ENCODE measurements around the gene RBM3. TPM values are rescaled to one million over a fixed set of nuclear protein-coding genes. Genes with fewer than 3 reads are reported as not detected.

RBM3 gene
- total RNA-seq, 1 donor from 2014 or later = 343 TPM

DNA sequence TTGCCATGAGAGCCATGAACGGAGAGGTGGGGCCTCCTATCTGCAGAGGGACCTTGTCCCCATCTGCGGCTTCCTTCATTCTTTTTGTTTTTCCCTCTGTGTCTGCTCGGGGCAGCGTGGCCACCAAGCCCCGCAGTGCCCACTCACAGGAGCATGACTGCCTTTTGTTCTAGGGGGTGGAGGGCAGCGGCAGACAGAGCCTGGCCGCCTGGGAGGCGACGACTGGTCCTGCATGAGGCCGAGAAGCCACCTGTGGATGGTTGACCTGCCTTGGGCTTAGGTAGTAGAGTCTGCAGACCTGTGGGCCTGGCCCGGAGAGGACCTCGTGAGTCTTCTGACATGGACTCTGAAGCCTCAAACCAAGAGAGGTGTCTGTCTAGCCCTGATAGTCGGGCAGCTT lies 1.4 kb downstream of the RBM3 start:
- no peak for DNase-seq (ENCODE audit: low spot score)

DNA sequence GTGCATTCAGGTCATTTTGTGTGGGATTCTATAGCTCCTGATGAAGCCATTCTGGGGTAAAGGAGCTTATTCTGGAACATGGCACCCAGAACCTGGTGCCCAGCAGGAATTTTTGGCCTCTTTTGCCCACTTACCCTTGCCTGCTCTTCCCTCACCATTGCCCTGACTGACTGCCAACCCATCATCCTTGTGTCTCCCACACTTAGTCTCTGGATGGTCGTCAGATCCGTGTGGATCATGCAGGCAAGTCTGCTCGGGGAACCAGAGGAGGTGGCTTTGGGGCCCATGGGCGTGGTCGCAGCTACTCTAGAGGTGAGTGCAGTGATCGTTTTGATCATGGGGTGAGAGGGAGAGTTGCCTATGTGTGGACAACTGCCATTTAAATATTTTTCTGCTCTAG lies 1.8 kb downstream of the RBM3 start:
- DNase-seq (ENCODE audit: low spot score) = no peak

- DNase-seq (ENCODE audit: low spot score) = no peak
Measured at GRCh38 chrX:48578661-48579128, 4.4 kb downstream of the RBM3 start.

DNA sequence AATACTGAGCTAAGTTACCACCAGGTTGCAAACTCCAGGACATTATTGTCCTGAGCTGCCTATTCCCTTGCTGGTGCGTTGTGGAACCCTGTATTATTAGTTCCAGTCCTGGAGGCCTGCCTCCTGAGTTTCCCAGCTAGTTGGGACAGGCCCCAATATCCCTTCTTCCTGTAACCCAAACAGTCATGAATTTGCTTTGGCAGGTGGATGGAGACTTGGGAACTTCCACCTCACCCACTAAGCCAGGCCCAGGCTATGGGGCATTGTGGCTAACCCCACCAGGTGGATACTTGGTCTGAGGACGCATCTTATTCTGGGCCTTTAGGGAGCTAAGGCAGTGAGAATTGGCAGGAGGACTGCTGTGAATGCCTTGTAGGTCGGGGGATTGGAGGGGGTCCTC lies 5.0 kb downstream of the RBM3 start:
- no peak for DNase-seq (ENCODE audit: low spot score)

- DNase-seq (ENCODE audit: low spot score) = no peak
Measured at GRCh38 chrX:48580662-48581061, 6.4 kb downstream of the RBM3 start.

GRCh38 chrX:48584698-48585097 lies 10.4 kb downstream of the RBM3 start:
- DNase-seq (ENCODE audit: low spot score) = no peak

DNA sequence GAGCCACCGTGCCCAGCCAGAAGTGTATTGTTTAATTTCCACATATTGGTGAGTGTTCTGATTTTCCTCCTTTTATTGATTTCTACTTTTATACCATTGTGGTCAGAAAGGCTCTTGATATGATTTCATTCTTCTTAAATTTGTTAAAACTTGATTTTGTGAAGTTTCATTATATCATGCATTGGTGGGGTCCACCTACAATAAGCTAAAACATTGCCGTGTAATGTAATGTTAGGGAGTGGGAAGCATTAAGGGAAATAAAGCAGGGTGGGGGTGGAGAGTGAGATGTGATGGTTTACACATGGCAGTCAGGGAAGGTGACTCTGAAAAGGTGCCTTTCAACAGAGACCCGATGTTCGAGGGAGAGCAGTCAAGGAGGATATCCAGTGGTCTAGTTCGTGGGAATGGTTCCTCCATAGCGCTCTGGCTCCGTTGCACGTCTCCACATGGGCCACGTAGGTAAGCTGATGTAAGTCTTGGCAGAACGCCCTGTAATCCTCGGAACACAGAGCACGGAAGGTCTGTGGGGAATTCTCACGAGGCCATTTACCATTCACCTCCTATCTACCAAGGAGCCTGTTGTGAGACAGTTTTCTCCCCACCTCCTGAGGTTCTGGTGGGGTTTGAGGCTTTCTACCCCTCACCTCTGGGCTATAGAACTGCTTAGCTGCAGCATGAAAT lies 15.3 kb downstream of the RBM3 start:
- DNase-seq (ENCODE audit: low spot score) = no peak

GRCh38 chrX:48590203-48591103 lies 16.2 kb downstream of the RBM3 start:
- DNase-seq (ENCODE audit: low spot score) = no peak

- no peak for DNase-seq (ENCODE audit: low spot score)
Measured at GRCh38 chrX:48591255-48591791, 17.0 kb downstream of the RBM3 start.

DNA sequence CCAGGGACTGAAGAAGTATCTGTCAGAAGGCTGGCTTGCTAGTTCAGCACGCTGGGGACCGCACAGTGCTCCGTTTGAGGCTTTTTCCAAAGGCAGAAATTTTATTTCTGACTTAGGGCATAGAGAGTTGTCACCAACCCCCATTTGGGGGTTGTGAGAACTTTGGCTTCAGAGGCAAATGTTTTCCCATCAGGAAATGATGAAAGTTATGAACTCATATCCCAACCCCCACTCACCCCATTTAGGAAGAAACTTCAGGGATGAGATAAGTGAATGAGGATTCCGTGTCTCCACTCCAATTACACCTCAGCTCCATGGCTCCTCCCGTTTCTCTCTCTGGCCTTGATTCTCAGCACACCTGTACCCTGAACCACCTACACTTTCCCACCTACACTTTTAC lies 18.7 kb downstream of the RBM3 start:
- DNase-seq (ENCODE audit: low spot score) = no peak

GRCh38 chrX:48595929-48596328 lies 21.6 kb downstream of the RBM3 start:
- DNase-seq (ENCODE audit: low spot score) = no peak

DNA sequence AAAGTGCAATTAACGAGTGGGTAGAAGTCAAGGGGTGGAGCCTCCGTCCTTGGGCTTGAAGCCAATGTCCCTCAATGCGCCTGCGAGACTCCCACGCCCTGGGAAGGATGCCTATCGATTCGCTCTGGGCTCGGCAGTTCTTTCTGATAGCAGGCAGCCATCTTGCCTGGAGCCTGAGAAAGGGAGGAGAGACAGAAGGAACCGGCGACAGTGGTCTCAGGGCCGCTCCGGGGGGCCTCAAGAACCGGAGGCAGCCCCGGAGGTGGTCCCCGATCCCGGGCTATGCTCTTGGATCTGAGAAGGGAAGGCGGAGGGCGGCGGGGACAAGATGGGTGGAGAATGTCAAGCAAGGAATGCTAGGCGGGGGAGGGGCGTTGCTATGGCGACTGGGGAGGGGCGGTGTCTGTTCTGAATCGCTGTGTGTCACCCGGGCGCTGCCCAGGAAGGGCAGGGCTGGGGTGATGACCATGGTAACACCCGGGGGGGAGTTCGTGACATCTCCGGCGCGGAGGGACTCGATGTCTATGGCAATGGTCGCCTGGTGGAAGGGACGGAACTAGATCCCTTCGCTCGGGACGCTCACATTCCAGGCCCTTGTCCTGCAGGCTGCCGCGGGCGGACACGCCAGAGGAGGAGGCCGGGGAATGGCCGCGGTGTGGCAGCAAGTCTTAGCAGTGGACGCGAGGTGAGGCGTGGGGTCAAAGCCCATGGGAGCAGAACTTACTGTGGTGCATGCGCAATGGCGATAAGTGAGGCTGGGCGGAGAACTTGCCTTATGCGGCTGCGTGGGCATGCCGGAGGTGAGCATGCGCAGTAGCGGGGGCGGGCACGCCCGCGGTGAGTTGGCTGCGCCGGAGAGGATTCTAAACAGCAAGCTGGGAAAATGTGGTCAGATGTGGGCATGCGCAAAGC lies 23.3 kb downstream of the RBM3 start, which contains the start of gene WDR13:
TSS of gene WDR13 (plus strand) at position 140 of the 912 bp plus-strand sequence. CDS start at position 645, 505 bp downstream.
- peak; percentile 95 for DNase-seq (ENCODE audit: low spot score)

GRCh38 chrX:48598614-48599013 lies 24.3 kb downstream of the RBM3 start:
- no peak for DNase-seq (ENCODE audit: low spot score)

- no peak for DNase-seq (ENCODE audit: low spot score)
Measured at GRCh38 chrX:48599341-48599740, 25.1 kb downstream of the RBM3 start.

DNA sequence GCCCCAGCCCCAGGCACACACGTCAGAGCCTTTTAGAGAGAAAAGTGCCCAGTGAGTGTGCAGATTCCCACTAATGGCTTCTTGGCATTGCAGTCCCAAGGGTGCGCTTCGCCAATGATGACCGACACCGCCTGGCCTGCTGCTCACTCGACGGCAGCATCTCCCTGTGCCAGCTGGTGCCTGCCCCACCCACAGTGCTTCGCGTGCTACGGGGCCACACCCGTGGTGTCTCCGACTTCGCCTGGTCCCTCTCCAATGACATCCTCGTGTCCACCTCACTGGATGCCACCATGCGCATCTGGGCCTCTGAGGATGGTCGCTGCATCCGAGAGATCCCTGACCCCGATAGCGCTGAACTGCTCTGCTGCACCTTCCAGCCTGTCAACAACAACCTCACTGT lies 25.9 kb downstream of the RBM3 start:
- DNase-seq (ENCODE audit: low spot score) = no peak

GRCh38 chrX:48601741-48602394 lies 27.6 kb downstream of the RBM3 start:
- DNase-seq (ENCODE audit: low spot score) = no peak

- no peak for DNase-seq (ENCODE audit: low spot score)
Measured at GRCh38 chrX:48604701-48605100, 30.4 kb downstream of the RBM3 start.

DNA sequence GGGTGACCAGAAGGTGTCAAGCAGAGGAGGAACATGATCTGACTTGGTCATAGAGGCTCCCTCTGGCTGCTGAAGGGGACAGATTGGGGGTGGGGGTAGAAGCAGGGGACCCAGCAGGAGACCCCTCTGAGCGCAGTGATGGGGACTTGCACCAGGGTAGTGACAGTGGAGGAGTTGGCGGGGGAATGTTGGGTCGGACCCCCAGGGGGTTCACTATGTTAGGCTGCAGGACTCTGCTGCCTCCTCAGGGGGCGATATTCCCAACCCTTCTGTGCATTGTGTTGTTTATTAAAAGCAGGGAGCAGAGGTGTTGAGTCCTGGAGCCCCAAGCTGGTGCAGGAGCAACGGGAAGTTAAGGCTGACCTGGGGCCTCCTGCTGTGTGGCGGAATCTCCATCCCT lies 31.8 kb downstream of the RBM3 start:
- DNase-seq (ENCODE audit: low spot score) = no peak

GRCh38 chrX:48611703-48612102 lies 37.4 kb downstream of the RBM3 start:
- DNase-seq (ENCODE audit: low spot score) = no peak

DNA sequence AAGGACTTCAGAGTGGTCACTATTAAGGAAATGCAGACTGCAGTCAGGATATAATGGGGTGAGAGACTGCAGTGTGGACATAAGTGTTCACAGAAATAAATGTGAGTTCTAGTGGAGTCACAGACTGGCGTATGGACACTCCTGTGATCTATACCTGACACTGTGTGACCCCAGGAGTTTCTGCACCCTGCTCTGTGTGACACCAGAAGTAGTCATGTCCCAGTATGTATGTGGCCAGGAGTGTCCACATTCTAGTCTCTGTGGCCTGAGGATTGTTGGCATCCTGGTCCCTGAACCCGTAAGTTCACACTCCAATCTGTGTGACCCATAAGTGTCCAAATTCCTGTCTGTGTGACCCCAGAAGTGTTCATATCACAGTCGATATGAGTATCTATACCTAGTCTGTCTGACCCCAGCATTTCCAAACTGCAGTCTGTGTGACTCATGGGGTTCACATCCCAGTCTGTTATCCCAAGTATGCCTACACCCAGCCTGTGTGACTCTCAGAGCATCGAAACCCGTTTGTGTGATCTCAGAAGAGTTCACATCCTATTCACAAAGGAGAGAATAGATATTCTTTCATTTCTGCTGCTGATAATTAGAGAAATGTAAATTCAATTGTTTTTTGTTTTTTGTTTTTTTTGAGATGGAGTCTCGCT lies 39.3 kb downstream of the RBM3 start:
- peak; percentile 5 for DNase-seq (ENCODE audit: low spot score)
